Measurements from ENCODE around the gene RBBP7.
A peak's percentile ranks its signal among the peaks of the same experiment; 100 is the strongest.

RBBP7 gene

DNA sequence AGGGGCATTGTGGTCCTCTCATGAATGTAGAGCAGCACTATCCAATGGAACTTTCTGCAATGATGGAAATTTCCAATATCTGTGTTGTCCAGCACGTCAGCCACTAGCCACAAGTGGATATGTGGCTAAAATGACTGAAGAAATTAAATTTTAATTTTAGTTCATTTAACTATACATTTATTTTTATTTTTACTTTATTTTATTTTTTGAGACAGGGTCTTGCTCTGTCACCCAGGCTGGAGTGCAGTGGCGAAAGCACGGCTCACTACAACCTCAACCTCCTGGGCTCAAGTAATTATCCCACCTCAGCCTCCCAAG is 13.3 kb upstream of the RBBP7 start:
- H3K27ac ChIP-seq (ENCODE audit: low read depth, low read length): no peak overlapping the region
- no peak overlapping the region for H3K9ac ChIP-seq (ENCODE audit: low read depth, low read length)
- no peaks in the 10 kb centered on the region for H3K9me3 ChIP-seq (ENCODE audit: control insufficient read depth, insufficient read depth, low read length)
- H3K27me3 ChIP-seq (ENCODE audit: control insufficient read depth, insufficient read depth, low read length): peaks cover 21% of the 10 kb centered on the region
- no peaks in the 10 kb centered on the region for H3K4me1 ChIP-seq (ENCODE audit: control insufficient read depth, insufficient read depth, low read length)
- no peaks in the 10 kb centered on the region for H3K36me3 ChIP-seq (ENCODE audit: control insufficient read depth, insufficient read depth, low read length)
- no peak overlapping the region for H3K4me3 ChIP-seq (ENCODE audit: low read depth, low read length)

DNA sequence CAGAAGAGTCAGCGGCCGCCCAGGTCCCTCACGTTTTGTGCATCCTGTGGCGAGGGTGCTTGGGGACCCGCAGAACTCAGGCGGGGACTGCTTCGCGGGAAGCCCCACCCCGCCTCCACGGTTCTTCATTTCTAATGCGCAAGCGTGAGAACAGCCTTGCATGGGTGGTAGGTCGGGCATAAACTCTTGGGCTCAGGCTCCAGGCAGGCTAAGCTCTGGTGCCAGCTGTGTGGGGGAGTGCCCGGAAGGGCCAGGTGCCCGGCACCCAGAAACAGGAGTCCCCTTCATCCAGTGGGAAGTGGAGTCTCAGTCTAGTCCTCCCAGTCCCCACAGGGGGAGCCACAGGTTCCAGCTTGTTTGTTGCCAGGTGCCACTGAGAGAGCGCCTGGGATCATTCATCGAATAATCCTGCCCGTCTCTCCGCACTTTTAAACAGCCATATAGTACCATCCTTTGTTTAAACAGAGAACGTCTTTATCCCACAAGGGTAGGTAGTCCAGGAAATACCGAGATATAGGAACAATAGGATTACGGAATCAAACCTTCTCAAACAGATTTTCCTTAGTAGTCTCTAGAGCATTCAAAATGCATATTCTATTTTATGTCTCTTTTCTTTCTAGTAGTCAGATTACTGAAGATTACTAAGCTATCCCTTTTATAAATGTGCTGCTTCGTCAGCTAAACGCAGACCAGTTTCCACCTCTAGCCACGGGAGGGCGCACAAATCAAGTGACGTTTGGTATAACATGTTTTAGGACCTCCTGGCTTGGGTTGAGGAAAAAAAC is 12.7 kb upstream of the RBBP7 start:
- Histone ChIP-seq H3K27me3 (ENCODE audit: control insufficient read depth, insufficient read depth, low read length) (peaks cover 23% of the 10 kb centered on the region), H3K9ac (ENCODE audit: low read depth, low read length) (peak overlapping the region; percentile 54), H3K27ac (ENCODE audit: low read depth, low read length) (no peak overlapping the region), H3K4me3 (ENCODE audit: low read depth, low read length) (peak overlapping the region; percentile 84), H3K36me3 (ENCODE audit: control insufficient read depth, insufficient read depth, low read length) (no peaks in the 10 kb centered on the region), H3K9me3 (ENCODE audit: control insufficient read depth, insufficient read depth, low read length) (no peaks in the 10 kb centered on the region), H3K4me1 (ENCODE audit: control insufficient read depth, insufficient read depth, low read length) (no peaks in the 10 kb centered on the region)

- H3K4me3 ChIP-seq (ENCODE audit: low read depth, low read length): peak overlapping the region; percentile 84; the same call in 1 of the 2 replicates
- no peaks in the 10 kb centered on the region for H3K4me1 ChIP-seq (ENCODE audit: control insufficient read depth, insufficient read depth, low read length)
- no peak overlapping the region for H3K9ac ChIP-seq (ENCODE audit: low read depth, low read length)
Observed at GRCh38 chrX:16882169-16882568, 12.0 kb upstream of the RBBP7 start.

DNA sequence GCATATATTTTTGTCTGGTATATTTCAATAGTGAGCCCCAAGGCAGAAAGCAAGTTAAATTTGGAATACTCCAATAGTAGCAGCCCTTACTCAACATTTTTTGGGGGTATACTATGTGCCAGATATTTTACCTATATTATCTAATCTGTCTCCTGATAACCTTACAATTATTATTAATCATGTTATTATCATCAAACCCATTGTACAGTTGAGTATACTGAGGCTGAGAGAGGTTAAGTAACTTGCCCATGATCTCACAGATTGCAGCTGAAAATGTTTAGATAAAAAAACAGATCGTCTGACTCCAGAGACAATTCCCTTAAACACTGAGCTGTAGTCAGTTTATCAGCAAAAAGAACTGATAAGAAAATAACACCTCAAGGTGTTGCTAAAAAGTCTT is 6.5 kb upstream of the RBBP7 start:
- Histone ChIP-seq H3K36me3 (ENCODE audit: control insufficient read depth, insufficient read depth, low read length) (no peaks in the 10 kb centered on the region), H3K9ac (ENCODE audit: low read depth, low read length) (no peak overlapping the region), H3K9me3 (ENCODE audit: control insufficient read depth, insufficient read depth, low read length) (no peaks in the 10 kb centered on the region), H3K4me3 (ENCODE audit: low read depth, low read length) (no peak overlapping the region), H3K27me3 (ENCODE audit: control insufficient read depth, insufficient read depth, low read length) (peaks cover 8% of the 10 kb centered on the region), H3K27ac (ENCODE audit: low read depth, low read length) (no peak overlapping the region), H3K4me1 (ENCODE audit: control insufficient read depth, insufficient read depth, low read length) (peaks cover 7% of the 10 kb centered on the region; the same call in 1 of the 2 replicates)

More at GRCh38 chrX:16882169-16882568, 12.0 kb upstream of the RBBP7 start:
- peaks cover 24% of the 10 kb centered on the region for H3K27me3 ChIP-seq (ENCODE audit: control insufficient read depth, insufficient read depth, low read length)
- no peaks in the 10 kb centered on the region for H3K9me3 ChIP-seq (ENCODE audit: control insufficient read depth, insufficient read depth, low read length)
- H3K36me3 ChIP-seq (ENCODE audit: control insufficient read depth, insufficient read depth, low read length): no peaks in the 10 kb centered on the region
- H3K27ac ChIP-seq (ENCODE audit: low read depth, low read length): no peak overlapping the region

DNA sequence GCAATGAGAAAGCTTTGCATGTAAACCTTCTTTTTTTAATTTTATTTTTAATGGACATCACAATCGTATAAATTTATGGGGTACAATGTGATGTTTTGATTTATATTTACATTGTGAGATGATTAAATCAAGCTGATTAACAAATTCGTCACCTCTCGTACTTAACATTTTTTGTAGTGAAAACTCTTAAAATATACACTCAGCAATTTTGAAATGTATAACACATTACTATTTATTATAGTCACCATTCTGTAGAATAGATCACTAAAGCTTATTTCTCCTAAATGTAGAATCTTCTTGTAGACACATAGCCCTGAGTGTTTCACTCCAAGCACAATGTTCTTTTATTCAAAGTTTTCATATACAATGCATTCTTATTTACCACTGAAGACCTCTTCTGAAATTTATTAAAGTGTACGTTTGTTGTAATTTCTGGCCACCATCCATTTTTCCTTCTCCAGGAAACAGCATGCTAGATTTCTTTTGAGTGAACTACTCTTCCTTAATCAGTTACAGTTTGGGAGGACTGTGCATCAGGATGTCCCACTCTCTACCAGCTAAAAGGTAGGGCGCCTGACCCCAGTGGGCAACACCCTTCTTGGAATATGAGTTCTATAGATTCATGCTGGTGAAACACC is 4.4 kb upstream of the RBBP7 start:
- peaks cover 7% of the 10 kb centered on the region for H3K4me1 ChIP-seq (ENCODE audit: control insufficient read depth, insufficient read depth, low read length)
- H3K27me3 ChIP-seq (ENCODE audit: control insufficient read depth, insufficient read depth, low read length): peaks cover 8% of the 10 kb centered on the region; the same call in 1 of the 2 replicates
- H3K9me3 ChIP-seq (ENCODE audit: control insufficient read depth, insufficient read depth, low read length): no peaks in the 10 kb centered on the region
- H3K27ac ChIP-seq (ENCODE audit: low read depth, low read length): no peak overlapping the region
- H3K36me3 ChIP-seq (ENCODE audit: control insufficient read depth, insufficient read depth, low read length): no peaks in the 10 kb centered on the region
- H3K4me3 ChIP-seq (ENCODE audit: low read depth, low read length): no peak overlapping the region
- no peak overlapping the region for H3K9ac ChIP-seq (ENCODE audit: low read depth, low read length)

GRCh38 chrX:16873106-16873505 is 2.9 kb upstream of the RBBP7 start:
- Histone ChIP-seq H3K27ac (ENCODE audit: low read depth, low read length) (no peak overlapping the region), H3K4me1 (ENCODE audit: control insufficient read depth, insufficient read depth, low read length) (peaks cover 16% of the 10 kb centered on the region), H3K4me3 (ENCODE audit: low read depth, low read length) (no peak overlapping the region), H3K9ac (ENCODE audit: low read depth, low read length) (no peak overlapping the region), H3K27me3 (ENCODE audit: control insufficient read depth, insufficient read depth, low read length) (peaks cover 8% of the 10 kb centered on the region; the same call in 1 of the 2 replicates), H3K36me3 (ENCODE audit: control insufficient read depth, insufficient read depth, low read length) (peaks cover 6% of the 10 kb centered on the region), H3K9me3 (ENCODE audit: control insufficient read depth, insufficient read depth, low read length) (no peaks in the 10 kb centered on the region)

- Histone ChIP-seq H3K9ac (ENCODE audit: low read depth, low read length) (peak overlapping the region; percentile 90), H3K4me3 (ENCODE audit: low read depth, low read length) (peak overlapping the region; percentile 80), H3K27ac (ENCODE audit: low read depth, low read length) (peak overlapping the region; percentile 93), H3K36me3 (ENCODE audit: control insufficient read depth, insufficient read depth, low read length) (peaks cover 22% of the 10 kb centered on the region), H3K4me1 (ENCODE audit: control insufficient read depth, insufficient read depth, low read length) (peaks cover 21% of the 10 kb centered on the region), H3K9me3 (ENCODE audit: control insufficient read depth, insufficient read depth, low read length) (no peaks in the 10 kb centered on the region), H3K27me3 (ENCODE audit: control insufficient read depth, insufficient read depth, low read length) (0 out of 2 replicates have a peak, but pooled peaks cover 3% of the 10 kb centered on the region)
Observed at GRCh38 chrX:16870862-16871815, 977 bp upstream of the RBBP7 start.

DNA sequence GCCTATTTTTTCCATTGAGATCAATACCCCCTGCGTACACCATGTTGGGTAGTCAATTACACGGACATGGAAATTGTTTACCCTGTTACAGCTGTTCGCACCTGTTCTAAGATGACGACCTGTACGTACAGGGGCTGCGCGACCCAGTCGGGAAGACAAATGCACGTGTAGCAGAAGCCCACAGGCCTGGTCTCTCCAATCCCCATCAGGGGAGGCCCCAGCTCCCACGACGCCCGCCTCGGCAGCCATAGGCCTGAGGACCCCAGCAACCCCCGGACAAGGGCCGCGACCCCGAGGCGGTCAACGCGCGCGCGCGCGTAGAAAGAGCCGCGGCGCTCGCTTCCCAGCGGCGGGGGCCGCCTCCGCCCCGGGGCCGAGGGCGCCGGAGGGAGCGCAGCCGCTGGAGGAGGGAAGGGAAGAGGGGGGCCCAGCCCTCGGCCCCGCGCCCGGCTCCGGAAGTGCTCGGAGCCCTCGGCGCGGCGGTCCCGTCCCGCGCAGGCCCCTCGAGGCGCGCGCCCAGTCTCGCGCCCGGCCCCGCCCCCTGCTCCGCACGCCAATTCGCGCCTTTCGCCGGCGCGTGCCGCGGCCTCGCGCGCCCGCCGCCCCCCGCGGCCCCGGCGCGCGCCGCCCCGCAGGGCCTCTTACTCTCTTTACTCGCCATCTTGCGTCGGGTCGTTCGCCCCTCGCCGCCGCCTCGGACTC is 618 bp downstream of the RBBP7 start:
- H3K4me1 ChIP-seq (ENCODE audit: control insufficient read depth, insufficient read depth, low read length): peaks cover 21% of the 10 kb centered on the region
- H3K36me3 ChIP-seq (ENCODE audit: control insufficient read depth, insufficient read depth, low read length): peaks cover 35% of the 10 kb centered on the region
- H3K27ac ChIP-seq (ENCODE audit: low read depth, low read length): peak overlapping the region; percentile 92
- H3K4me3 ChIP-seq (ENCODE audit: low read depth, low read length): peak overlapping the region; percentile 99
- peak overlapping the region; percentile 98 for H3K9ac ChIP-seq (ENCODE audit: low read depth, low read length)
- no peaks in the 10 kb centered on the region for H3K9me3 ChIP-seq (ENCODE audit: control insufficient read depth, insufficient read depth, low read length)
- H3K27me3 ChIP-seq (ENCODE audit: control insufficient read depth, insufficient read depth, low read length): 0 out of 2 replicates have a peak, but pooled peaks cover 3% of the 10 kb centered on the region

- peaks cover 38% of the 10 kb centered on the region for H3K36me3 ChIP-seq (ENCODE audit: control insufficient read depth, insufficient read depth, low read length)
- no peak overlapping the region for H3K27ac ChIP-seq (ENCODE audit: low read depth, low read length)
- H3K9me3 ChIP-seq (ENCODE audit: control insufficient read depth, insufficient read depth, low read length): no peaks in the 10 kb centered on the region
- 0 out of 2 replicates have a peak, but pooled peaks cover 3% of the 10 kb centered on the region for H3K27me3 ChIP-seq (ENCODE audit: control insufficient read depth, insufficient read depth, low read length)
- H3K4me3 ChIP-seq (ENCODE audit: low read depth, low read length): peak overlapping the region; percentile 99
- peak overlapping the region; percentile 98 for H3K9ac ChIP-seq (ENCODE audit: low read depth, low read length)
- peaks cover 21% of the 10 kb centered on the region for H3K4me1 ChIP-seq (ENCODE audit: control insufficient read depth, insufficient read depth, low read length)
Observed at GRCh38 chrX:16868920-16869319, 1.2 kb downstream of the RBBP7 start.

DNA sequence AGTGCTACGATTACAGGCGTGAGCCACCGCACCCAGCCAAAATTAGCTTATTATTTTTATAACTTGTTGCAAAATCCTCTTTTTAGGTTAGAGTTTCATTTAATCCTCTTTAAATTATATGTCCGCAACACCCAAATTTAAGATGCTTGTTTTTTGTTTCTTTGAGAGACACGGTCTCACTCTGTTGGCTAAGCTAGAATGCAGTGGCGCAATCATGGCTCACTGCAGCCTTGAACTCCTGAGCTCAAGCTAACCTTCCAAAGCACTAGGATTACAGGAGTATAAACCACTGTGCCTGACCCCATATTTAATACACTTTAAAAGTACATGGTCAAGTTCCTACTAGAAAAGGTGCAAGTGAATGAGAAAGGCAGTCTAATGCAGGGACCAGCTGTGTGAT is 2.2 kb downstream of the RBBP7 start:
- Histone ChIP-seq H3K4me3 (ENCODE audit: low read depth, low read length) (peak overlapping the region; percentile 99), H3K9ac (ENCODE audit: low read depth, low read length) (no peak overlapping the region), H3K9me3 (ENCODE audit: control insufficient read depth, insufficient read depth, low read length) (no peaks in the 10 kb centered on the region), H3K27ac (ENCODE audit: low read depth, low read length) (no peak overlapping the region), H3K27me3 (ENCODE audit: control insufficient read depth, insufficient read depth, low read length) (0 out of 2 replicates have a peak, but pooled peaks cover 3% of the 10 kb centered on the region), H3K4me1 (ENCODE audit: control insufficient read depth, insufficient read depth, low read length) (peaks cover 21% of the 10 kb centered on the region), H3K36me3 (ENCODE audit: control insufficient read depth, insufficient read depth, low read length) (peaks cover 48% of the 10 kb centered on the region)
